Liver (tissue), 3 donors: ENCODE data around the gene DIP2C.

ENCODE experiments used
- CTCF ChIP-seq: fragments of 150-350 bp; IDR thresholded peaks from 2 replicates; pipeline ENCODE4 v1.5.1; 2017; ENCODE audit warnings: improper control_type of control experiment, low read depth, low read length; ENCODE audit not compliant: missing input control
- GABPA ChIP-seq, 2 donors: IDR thresholded peaks in 1 of 2; conservative IDR thresholded peaks in 1 of 2; 2 replicates each; pipeline ENCODE4 v1.6.1; 2016; ENCODE audit warnings: antibody characterized with exemption in 2 of 2, mild to moderate bottlenecking in 1 of 2, moderate library complexity in 1 of 2
- JUND ChIP-seq, 2 donors: IDR thresholded peaks; 2 replicates each; pipeline ENCODE4 v1.6.1; 2016; ENCODE audit warnings: antibody characterized with exemption in 2 of 2
- MAX ChIP-seq: IDR thresholded peaks from 2 replicates; pipeline ENCODE4 v1.6.1; 2016; ENCODE audit warnings: antibody characterized with exemption
- RAD21 ChIP-seq, 2 donors: IDR thresholded peaks; 2 replicates each; pipeline ENCODE4 v1.6.1; 2016; ENCODE audit warnings: antibody characterized with exemption in 2 of 2, mild to moderate bottlenecking in 2 of 2
- REST ChIP-seq: IDR thresholded peaks from 2 replicates; pipeline ENCODE4 v1.6.1; 2016; ENCODE audit warnings: antibody characterized with exemption, mild to moderate bottlenecking
- RXRA ChIP-seq, 2 donors: IDR thresholded peaks; 2 replicates each; pipeline ENCODE4 v1.6.1; 2017 to 2018; ENCODE audit warnings: antibody characterized with exemption in 2 of 2, mild to moderate bottlenecking in 1 of 2
- SP1 ChIP-seq: IDR thresholded peaks from 2 replicates; pipeline ENCODE4 v1.6.1; 2018; ENCODE audit warnings: antibody characterized with exemption, mild to moderate bottlenecking
- TAF1 ChIP-seq: conservative IDR thresholded peaks from 2 replicates; pipeline ENCODE4 v1.6.1; 2016; ENCODE audit warnings: antibody characterized with exemption, mild to moderate bottlenecking
- ZBTB33 ChIP-seq: IDR thresholded peaks from 2 replicates; pipeline ENCODE4 v1.6.1; 2016; ENCODE audit warnings: antibody characterized with exemption
- donor health status: healthy.
- donor health status: healthy.

GRCh38 chr10:567869-568268 lies 121.6 kb downstream of the DIP2C start:
- TF ChIP-seq CTCF = no peak
- TF ChIP-seq RAD21 (IDR thresholded peaks at IDR 0.05) = no peak
- TF ChIP-seq MAX = no peak
- no peak for TF ChIP-seq REST
- TF ChIP-seq GABPA (IDR thresholded peaks at IDR 0.05 in 1 of 2, conservative IDR thresholded peaks at IDR 0.05 in 1 of 2) = no peak
- TF ChIP-seq ZBTB33 = no peak
- no peak for TF ChIP-seq RXRA (IDR thresholded peaks at IDR 0.05)
- no peak for TF ChIP-seq SP1
- TF ChIP-seq TAF1 = no peak
- TF ChIP-seq JUND (IDR thresholded peaks at IDR 0.05) = no peak
